ENCODE data around the gene RASAL3. TPM values are rescaled to one million over a fixed set of nuclear protein-coding genes. Genes with fewer than 3 reads are reported as not detected.
A peak's percentile ranks its signal among the peaks of the same experiment; 100 is the strongest.

The RASAL3 gene
- total and polyA plus RNA-seq, 2 of the 8 experiments (the other 6 are each of a cell fraction or from before 2014, with no cell fraction given) = 0.19 to 0.63 TPM

DNA sequence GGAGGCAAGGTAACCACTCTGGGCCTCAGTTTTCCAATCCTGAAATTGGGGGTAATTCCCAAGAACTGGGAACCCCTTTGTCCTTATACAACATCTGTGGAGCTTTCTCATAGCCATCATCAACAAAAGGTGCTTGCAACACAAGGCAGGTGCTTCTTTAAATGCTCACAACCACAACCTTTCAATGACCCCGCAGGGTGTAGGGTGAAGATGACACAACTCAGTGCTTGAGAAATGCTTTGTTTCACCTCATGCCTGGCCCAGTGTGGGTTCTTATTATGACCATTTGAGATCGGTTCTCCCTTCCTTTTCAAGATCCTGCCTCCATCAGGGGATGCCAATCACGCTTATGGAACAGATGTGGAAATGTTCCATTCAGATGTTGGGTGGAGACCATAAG is 23.0 kb downstream of the RASAL3 start:
- no peaks in the 10 kb centered on the region for H3K79me2 ChIP-seq (ENCODE audit: control insufficient read depth in 1 of 2, insufficient read depth in 2 of 2, low read length in 2 of 2)
- no peaks in the 10 kb centered on the region for H3K27me3 ChIP-seq (replicated peaks in 1 of 4; ENCODE audit: control insufficient read depth in 3 of 4, extremely low read depth in 1 of 4, insufficient read depth in 3 of 4, low read length in 3 of 4)
- no peak overlapping the region for H2BK120ac ChIP-seq (replicated peaks; ENCODE audit: low read depth, low read length)
- no peak overlapping the region for H3K9ac ChIP-seq (replicated peaks in 1 of 4; ENCODE audit: extremely low read depth in 1 of 4, low read depth in 3 of 4, low read length in 3 of 4)
- no peak overlapping the region for H2BK5ac ChIP-seq (ENCODE audit: low read depth, low read length)
- 0 out of 2 replicates have a peak overlapping the region, but pooled peaks have one; percentile 68 for H2BK12ac ChIP-seq (ENCODE audit: low read depth, low read length)
- POLR2A ChIA-PET (ENCODE audit: partially characterized antibody) = no interaction called here
- H3K56ac ChIP-seq (replicated peaks; ENCODE audit: insufficient read length, low read depth, low read length) = no peak overlapping the region
- H4K5ac ChIP-seq (ENCODE audit: insufficient read length, low read depth, low read length) = no peak overlapping the region
- TF ChIP-seq SIRT6 (IDR thresholded peaks at IDR 0.05; ENCODE audit: low read length) (no peak), SIN3A (conservative IDR thresholded peaks at IDR 0.05 in 1 of 2, IDR thresholded peaks at IDR 0.05 in 1 of 2; ENCODE audit: low read depth in 1 of 2, low read length in 2 of 2) (no peak), RXRA (IDR thresholded peaks at IDR 0.05; ENCODE audit: insufficient read depth, low read depth, low read length) (no peak), NANOG (IDR thresholded peaks at IDR 0.05; ENCODE audit: insufficient read depth, low read depth, low read length, poor library complexity, severe bottlenecking) (no peak), TEAD4 (IDR thresholded peaks at IDR 0.05; ENCODE audit: low read depth, low read length) (no peak), BRCA1 (IDR thresholded peaks at IDR 0.05; ENCODE audit: low read depth, low read length) (no peak), TCF12 (IDR thresholded peaks at IDR 0.05; ENCODE audit: low read depth, low read length) (no peak), GABPA (IDR thresholded peaks at IDR 0.05; ENCODE audit: borderline replicate concordance, insufficient read depth, low read length) (no peak), RAD21 (IDR thresholded peaks at IDR 0.05 in 1 of 2, conservative IDR thresholded peaks at IDR 0.05 in 1 of 2; ENCODE audit: low read depth in 2 of 2, low read length in 2 of 2) (no peak)
- H3K18ac ChIP-seq (ENCODE audit: extremely low read depth, low read length) = no peak overlapping the region
- no peak overlapping the region for H2AFZ ChIP-seq (ENCODE audit: low read length)
- H3K4me1 ChIP-seq (replicated peaks in 1 of 4; ENCODE audit: control insufficient read depth in 3 of 4, insufficient read depth in 4 of 4, low read length in 3 of 4) = no peaks in the 10 kb centered on the region; a peak in 1 of 7 replicates
- no peaks in the 10 kb centered on the region for H3K9me3 ChIP-seq (ENCODE audit: insufficient read depth in 2 of 2, low read depth in 1 of 2, low read length in 1 of 2)
- no peaks in the 10 kb centered on the region for H3K23me2 ChIP-seq (ENCODE audit: low read depth, low read length)
- no peak overlapping the region for H2AK5ac ChIP-seq (ENCODE audit: low read depth, low read length)
- WGBS, 2 experiments (ENCODE audit: extremely low coverage in 1 of 2, insufficient coverage in 1 of 2, insufficient read length in 1 of 2, insufficient replicate concordance in 2 of 2, low coverage in 1 of 2, low lambda C conversion rate in 2 of 2, missing lambda C conversion rate in 1 of 2) = 85% methylated on average over 3 of the region's 3 CpGs; no CpG with 5 or more reads in 1 of the 2 experiments
- FAIRE-seq (no peak), DNase-seq (ENCODE audit: low read depth in 1 of 2, low spot score in 2 of 2) (no peak)
- no peaks in the 10 kb centered on the region for H3K36me3 ChIP-seq (ENCODE audit: control insufficient read depth in 2 of 4, insufficient read depth in 4 of 4, low read length in 3 of 4)
- H4K20me1 ChIP-seq (replicated peaks in 1 of 2; ENCODE audit: control insufficient read depth in 1 of 2, insufficient read depth in 2 of 2, low read length in 2 of 2) = no peaks in the 10 kb centered on the region
- no peak overlapping the region for H3K4me2 ChIP-seq (ENCODE audit: insufficient read depth in 1 of 2, low read depth in 2 of 2, low read length in 2 of 2)
- H3K4me3 ChIP-seq (ENCODE audit: extremely low read depth in 1 of 4, insufficient read depth in 2 of 4, low read depth in 3 of 4, low read length in 4 of 4) = no peak overlapping the region
- no peak overlapping the region for H4K8ac ChIP-seq (ENCODE audit: extremely low read depth, insufficient read depth, low read length)
- CTCF ChIA-PET (ENCODE audit: partially characterized antibody) = interaction anchor here (1.0 to 1.6 kb wide), 2 partner anchors 19 to 32 kb away, joined by 3 to 4 read pairs; no protein-coding TSS in a partner anchor
- H3K79me1 ChIP-seq (ENCODE audit: low read depth, low read length) = no peaks in the 10 kb centered on the region
- no peak overlapping the region for H3K4ac ChIP-seq (replicated peaks; ENCODE audit: insufficient read length, low read depth, low read length)
- no peak overlapping the region for H3K23ac ChIP-seq (ENCODE audit: insufficient read length)
- no peak overlapping the region for H2BK20ac ChIP-seq (ENCODE audit: low read length)
- H4K91ac ChIP-seq (replicated peaks; ENCODE audit: insufficient read length, low read length) = no peak overlapping the region
- H3K14ac ChIP-seq (ENCODE audit: insufficient read length) = no peak overlapping the region
- no peak overlapping the region for H2BK15ac ChIP-seq (ENCODE audit: low read length)
- H3K27ac ChIP-seq (ENCODE audit: low read depth, low read length) = no peak overlapping the region

Data from H1 (cell line).